ENCODE measurements around the gene KRTAP5-6. TPM values are rescaled to one million over a fixed set of nuclear protein-coding genes. Genes with fewer than 3 reads are reported as not detected.

The KRTAP5-6 gene
- total RNA-seq, 6 experiments from 2014 or later: not detected

DNA sequence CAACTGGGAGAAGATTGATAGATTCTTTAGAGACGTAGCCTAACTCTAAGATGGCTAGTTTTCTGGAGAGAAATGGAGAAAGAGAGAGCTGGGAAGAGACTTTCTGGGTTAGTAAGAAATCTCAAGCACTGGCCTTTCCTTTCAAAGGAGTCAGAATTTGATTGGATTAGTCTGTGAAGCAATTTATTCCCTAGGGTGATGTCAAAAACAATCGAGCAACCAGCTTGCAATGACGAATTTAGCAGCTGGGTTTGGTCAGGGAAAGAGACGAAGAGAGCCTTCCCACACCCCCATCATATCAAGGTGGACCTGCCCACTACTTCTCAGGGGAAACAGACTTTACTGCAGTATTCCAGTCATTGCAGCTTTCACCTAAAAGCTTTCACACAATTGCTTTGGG is 10.8 kb downstream of the KRTAP5-6 start:
- Mint-ChIP-seq H3K27ac (no peak overlapping the region), H3K27me3 (ENCODE audit: insufficient read depth) (peaks cover 48% of the 10 kb centered on the region), H3K4me1 (ENCODE audit: low read depth) (peaks cover 8% of the 10 kb centered on the region; the same call in 1 of the 2 replicates), H3K4me3 (no peak overlapping the region), H3K36me3 (ENCODE audit: low read depth) (no peaks in the 10 kb centered on the region), H3K9me3 (no peaks in the 10 kb centered on the region)
- TF ChIP-seq, protein P1, sequence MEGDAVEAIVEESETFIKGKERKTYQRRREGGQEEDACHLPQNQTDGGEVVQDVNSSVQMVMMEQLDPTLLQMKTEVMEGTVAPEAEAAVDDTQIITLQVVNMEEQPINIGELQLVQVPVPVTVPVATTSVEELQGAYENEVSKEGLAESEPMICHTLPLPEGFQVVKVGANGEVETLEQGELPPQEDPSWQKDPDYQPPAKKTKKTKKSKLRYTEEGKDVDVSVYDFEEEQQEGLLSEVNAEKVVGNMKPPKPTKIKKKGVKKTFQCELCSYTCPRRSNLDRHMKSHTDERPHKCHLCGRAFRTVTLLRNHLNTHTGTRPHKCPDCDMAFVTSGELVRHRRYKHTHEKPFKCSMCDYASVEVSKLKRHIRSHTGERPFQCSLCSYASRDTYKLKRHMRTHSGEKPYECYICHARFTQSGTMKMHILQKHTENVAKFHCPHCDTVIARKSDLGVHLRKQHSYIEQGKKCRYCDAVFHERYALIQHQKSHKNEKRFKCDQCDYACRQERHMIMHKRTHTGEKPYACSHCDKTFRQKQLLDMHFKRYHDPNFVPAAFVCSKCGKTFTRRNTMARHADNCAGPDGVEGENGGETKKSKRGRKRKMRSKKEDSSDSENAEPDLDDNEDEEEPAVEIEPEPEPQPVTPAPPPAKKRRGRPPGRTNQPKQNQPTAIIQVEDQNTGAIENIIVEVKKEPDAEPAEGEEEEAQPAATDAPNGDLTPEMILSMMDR (IDR thresholded peaks at IDR 0.05): no peak
- no peak for DNase-seq

DNA sequence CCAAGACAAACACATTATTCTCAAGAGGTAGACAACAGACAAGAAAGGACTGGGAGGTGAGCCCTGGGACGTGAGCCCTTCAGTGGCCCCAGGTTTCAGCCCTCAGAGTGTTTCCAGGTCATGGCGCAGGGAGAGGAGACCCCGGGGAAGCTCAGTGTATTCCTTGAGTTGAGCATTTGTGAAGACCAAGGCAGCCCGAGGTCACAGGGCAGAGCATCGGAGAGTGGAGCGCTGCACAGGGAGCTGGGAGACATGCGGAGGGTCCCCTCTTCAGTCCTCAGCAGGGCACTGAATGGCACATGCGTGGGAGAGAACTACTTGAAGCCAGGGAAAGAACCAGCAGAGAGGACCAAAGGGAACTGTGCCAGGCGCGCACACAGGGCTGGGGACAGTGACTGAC is 11.7 kb downstream of the KRTAP5-6 start:
- no peak overlapping the region for H3K4me3 Mint-ChIP-seq
- DNase-seq: no peak
- no peak overlapping the region for H3K27ac Mint-ChIP-seq
- peaks cover 8% of the 10 kb centered on the region; the same call in 1 of the 2 replicates for H3K4me1 Mint-ChIP-seq (ENCODE audit: low read depth)
- H3K36me3 Mint-ChIP-seq (ENCODE audit: low read depth): no peaks in the 10 kb centered on the region
- H3K9me3 Mint-ChIP-seq: no peaks in the 10 kb centered on the region
- TF ChIP-seq, protein P1 (IDR thresholded peaks at IDR 0.05): no peak
- H3K27me3 Mint-ChIP-seq (ENCODE audit: insufficient read depth): peaks cover 51% of the 10 kb centered on the region

DNA sequence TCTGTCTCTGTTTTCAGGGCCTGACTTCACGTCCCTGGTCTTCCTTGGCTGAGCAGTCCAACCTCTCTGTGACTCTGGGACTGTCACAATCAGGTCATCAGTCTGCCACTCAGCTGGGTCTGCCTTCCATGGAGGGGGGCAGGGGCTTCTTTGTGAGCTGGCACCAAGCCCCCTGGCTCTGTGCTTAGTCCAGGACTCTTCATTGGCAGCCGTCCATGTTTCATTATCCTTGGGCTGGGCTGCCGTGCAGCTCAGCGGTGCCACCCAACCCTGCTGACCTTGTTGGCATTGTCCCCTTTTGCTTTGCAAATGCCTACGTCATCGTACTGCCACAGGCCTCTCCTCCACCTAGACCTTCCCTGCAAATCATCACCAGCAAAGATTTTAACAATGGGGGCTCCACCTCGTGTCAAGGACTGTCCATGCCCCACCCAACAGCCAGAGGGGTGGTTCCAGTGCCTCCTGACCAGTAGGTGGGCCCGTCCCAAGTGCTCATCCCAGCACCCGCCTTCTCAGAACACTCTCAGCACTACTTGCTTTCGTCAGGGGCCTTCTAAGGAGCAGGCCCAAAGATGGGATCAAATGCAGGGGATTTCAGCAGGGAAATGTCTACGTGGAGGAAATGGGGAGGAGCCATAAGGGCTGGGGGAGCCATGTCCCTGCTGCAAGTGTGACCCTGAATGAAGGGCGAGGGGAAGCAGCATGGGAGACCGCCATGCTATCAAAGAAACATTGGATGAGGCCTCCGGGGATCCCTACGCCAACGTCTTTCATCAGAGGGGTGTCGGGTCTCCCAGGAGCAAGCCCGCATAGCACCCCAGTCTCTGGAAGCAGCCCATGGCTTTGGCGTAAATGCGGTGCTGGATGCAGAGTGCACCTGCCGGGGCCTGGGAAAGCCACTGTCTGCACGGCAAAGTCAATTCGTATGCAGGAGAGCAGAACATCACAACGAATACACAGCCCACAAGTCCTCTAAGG is 18.2 kb downstream of the KRTAP5-6 start:
- TF ChIP-seq, protein P1 (IDR thresholded peaks at IDR 0.05): no peak
- no peak for DNase-seq
- no peaks in the 10 kb centered on the region for H3K9me3 Mint-ChIP-seq
- H3K36me3 Mint-ChIP-seq (ENCODE audit: low read depth): no peaks in the 10 kb centered on the region
- H3K4me3 Mint-ChIP-seq: no peak overlapping the region
- H3K27me3 Mint-ChIP-seq (ENCODE audit: insufficient read depth): peaks cover 41% of the 10 kb centered on the region
- H3K27ac Mint-ChIP-seq: no peak overlapping the region
- H3K4me1 Mint-ChIP-seq (ENCODE audit: low read depth): no peaks in the 10 kb centered on the region

DNA sequence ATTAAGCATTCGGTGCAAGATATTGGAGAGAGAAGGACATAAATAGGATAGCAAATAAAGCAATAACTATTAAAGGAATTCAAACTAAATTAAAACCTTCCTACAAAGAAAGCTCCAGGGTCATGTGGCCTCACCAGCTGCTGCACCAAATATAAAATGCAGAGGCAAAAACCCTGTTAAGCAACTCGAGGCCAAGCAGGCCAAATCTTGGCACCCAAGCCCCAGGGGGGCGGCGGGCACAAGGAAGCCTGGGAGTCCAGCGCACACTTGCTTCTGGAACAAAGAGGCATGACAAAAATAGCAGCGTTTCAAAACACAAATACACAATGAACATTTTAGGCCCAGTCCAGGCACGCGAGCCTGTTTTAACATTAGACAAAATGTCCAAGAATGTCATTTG is 20.8 kb downstream of the KRTAP5-6 start:
- Mint-ChIP-seq H3K4me1 (ENCODE audit: low read depth) (no peaks in the 10 kb centered on the region), H3K4me3 (no peak overlapping the region), H3K27me3 (ENCODE audit: insufficient read depth) (peaks cover 39% of the 10 kb centered on the region), H3K36me3 (ENCODE audit: low read depth) (no peaks in the 10 kb centered on the region), H3K27ac (no peak overlapping the region), H3K9me3 (no peaks in the 10 kb centered on the region)
- no peak for DNase-seq
- TF ChIP-seq, protein P1 (IDR thresholded peaks at IDR 0.05): no peak

DNA sequence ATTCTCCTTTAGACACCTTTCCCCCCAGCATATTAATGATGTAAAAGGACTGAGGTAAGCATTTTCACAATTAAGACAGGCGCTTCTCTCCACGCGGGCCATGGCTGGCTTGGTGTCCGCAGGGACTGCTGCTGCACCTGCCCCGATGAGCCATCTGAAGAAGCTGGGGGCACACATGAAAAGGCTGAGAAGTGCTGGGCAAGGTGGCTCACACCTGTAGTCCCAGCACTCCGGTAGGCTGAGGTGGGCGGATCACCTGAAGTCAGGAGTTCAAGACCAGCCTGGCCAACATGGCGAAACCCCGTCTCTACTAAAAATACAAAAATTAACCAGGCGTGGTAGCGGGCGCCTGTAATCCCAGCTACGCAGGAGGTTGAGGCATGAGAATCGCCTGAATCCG is 21.3 kb downstream of the KRTAP5-6 start:
- no peak overlapping the region for H3K27ac Mint-ChIP-seq
- H3K9me3 Mint-ChIP-seq: no peaks in the 10 kb centered on the region
- no peak overlapping the region for H3K4me3 Mint-ChIP-seq
- DNase-seq: no peak
- no peaks in the 10 kb centered on the region for H3K4me1 Mint-ChIP-seq (ENCODE audit: low read depth)
- H3K36me3 Mint-ChIP-seq (ENCODE audit: low read depth): no peaks in the 10 kb centered on the region
- H3K27me3 Mint-ChIP-seq (ENCODE audit: insufficient read depth): peaks cover 37% of the 10 kb centered on the region
- TF ChIP-seq, protein P1 (IDR thresholded peaks at IDR 0.05): no peak

All from HFFc6 (cell line).